Activated CD4-positive, alpha-beta T cell treated with anti-CD3 and anti-CD28 coated beads for 24 hours (primary cell): ENCODE data around the gene PRSS53.
"Not testable (repeated sequence)": the region's sequence is repeated elsewhere in the genome, so short reads cannot be mapped to it uniquely, and the experiment has no call there.

Experiments used
- DNase-seq, 2 donors: peaks; one replicate each; pipeline ENCODE4 v3.0.0-alpha.2; 2020; ENCODE audit warnings: low read depth in 2 of 2

Gene PRSS53

DNA sequence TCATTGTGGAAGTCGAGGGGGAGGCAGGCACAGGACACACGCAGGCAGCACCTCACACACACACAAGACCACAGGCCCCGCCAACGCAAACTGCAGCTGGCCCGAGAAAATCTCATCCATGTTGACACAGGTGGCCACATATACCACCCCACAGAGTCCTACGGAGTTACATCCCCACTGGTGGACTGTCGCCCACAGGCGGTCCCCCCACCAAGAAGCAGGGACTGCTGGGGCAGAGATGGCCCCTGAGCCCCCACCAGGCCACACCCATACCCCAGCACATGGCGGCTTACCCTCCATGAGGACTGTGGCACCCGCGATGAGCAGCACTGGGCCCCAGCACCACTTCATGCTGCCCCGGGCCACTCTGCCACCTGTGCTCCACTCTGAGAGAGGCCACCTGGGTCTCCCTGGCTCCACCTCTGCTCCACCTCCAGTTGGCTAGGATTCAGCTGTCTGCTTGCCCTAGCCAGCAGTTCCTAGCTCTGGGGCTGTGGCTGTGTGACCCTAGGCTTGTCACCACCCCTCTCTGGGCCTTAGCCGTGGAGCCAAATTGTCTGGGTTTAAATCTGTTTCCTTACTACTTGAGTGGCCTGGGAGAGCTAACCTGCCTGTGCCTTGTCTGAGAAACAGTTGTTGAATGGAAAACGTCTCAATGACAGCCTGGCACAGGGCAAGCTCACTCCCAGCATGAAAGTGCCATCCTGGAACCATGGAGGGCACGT lies at the start of gene PRSS53:
TSS of gene PRSS53 (minus strand) at position 485 of the 725 bp plus-strand sequence. CDS start at position 351, 134 bp downstream.
- DNase-seq: no peak

GRCh38 chr16:31136822-31137499 lies 48.2 kb upstream of the PRSS53 start:
- DNase-seq: not testable (repeated sequence)

DNA sequence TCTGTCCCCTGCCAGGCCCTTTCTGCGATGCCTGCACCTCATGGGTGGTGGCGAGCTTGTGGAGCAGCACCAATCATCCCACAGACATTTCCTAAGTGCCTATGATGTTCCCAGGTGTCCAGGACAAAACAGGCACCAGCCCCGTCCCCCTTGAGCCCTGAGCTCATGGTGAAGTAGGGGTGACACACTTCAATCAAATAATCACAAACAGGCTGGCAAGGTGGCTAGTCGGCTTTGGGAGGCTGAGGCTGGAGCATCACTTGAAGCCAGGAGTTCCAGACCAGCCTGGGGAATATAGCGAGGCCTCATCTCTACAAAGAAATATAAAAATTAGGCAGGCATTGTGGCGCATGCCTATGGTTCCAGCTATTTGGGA lies 47.5 kb upstream of the PRSS53 start:
- no peak for DNase-seq

- no peak for DNase-seq
Observed at GRCh38 chr16:31135535-31136286, 47.0 kb upstream of the PRSS53 start, which contains the start of gene PRSS8. Gene PRSS8, minus strand, starts transcription at chr16:31135727. Its CDS starts 229 bp downstream, at chr16:31135498.

GRCh38 chr16:31134625-31135534 lies 46.1 kb upstream of the PRSS53 start:
- DNase-seq: no peak

- DNase-seq: no peak
Observed at GRCh38 chr16:31134091-31134571, 45.4 kb upstream of the PRSS53 start.

DNA sequence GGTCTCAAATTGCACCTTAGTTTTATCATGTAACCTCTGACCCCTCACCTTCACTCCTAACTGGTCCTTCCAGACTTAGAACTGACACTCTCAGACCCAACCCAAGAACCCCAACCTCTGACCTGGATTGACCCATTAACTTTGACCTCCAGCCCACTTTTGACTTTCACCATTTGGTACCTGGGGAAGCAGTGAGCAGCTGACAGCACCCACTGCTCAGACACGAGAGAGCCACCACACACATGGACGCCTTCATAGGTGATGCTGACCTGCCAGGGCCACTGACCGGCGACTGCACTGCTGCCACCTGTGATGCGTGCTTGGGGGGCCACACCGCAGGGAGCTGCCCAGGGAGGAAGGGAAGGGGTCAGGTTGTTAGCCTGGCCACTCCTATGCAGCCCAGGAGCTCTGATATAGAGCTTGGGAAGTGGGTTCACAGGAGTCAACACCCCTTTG lies 44.3 kb upstream of the PRSS53 start:
- no peak for DNase-seq

GRCh38 chr16:31132303-31132979 lies 43.7 kb upstream of the PRSS53 start:
- DNase-seq: no peak

- no peak for DNase-seq
Observed at GRCh38 chr16:31131841-31132271, 43.1 kb upstream of the PRSS53 start.

DNA sequence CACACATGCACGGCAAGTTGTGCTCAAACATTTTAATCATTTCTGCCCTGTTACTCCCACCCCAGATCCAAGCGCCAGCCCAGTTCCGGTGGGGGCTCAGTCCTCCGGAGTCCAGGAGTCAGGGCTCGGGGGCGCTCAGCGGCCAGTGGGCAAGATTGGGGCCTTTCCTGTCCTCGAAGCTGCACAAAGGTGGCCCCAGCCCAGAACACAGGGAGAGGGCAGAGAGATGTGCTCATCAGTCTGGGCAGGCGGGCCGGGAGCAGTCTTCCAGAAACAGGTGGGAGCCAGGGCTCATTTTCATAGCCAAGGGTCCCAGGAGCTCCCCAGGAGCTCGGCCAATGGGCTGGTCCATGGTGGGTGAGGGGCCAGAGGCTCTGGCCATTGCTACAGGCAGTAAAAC lies 42.7 kb upstream of the PRSS53 start:
- DNase-seq: no peak

DNA sequence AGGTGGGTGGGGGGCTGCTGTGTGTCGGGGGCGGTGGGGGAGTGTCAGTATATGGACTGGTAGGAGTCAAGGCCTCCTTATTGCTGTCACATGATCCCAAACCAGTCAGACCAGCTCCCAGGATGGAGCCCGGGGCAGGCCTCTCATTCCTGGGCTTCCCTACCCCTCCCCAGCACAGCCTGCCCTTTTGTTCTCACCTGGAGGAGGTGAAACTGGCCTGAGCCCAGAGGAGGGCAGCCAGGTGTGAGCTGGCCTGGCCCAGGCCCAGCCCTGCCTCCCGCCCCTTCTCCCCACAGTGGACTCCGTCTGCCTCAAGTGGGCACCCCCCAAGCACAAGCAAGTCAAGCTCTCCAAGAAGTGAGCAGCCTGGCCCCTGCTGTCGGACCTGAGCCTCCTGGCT lies 42.2 kb upstream of the PRSS53 start:
- no peak for DNase-seq

DNA sequence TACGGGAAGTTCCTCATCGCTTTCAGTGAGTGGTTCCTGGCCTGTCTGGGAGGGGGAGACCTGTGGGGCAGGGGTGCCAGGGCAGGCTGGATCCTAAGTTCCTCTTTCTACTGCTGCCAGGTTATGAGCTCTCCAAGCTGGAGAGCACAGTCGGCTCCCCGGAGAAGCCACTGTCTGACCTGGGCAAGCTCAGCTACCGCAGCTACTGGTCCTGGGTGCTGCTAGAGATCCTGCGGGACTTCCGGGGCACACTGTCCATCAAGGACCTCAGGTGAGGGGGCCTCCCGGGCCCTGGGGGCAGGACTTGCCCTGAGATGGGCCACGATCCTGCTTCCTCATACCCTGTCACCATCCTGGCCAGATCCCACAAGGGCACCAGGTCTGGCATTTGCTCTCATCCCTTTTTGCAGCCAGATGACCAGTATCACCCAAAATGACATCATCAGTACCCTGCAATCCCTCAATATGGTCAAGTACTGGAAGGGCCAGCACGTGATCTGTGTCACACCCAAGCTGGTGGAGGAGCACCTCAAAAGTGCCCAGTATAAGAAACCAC lies 41.7 kb upstream of the PRSS53 start:
- DNase-seq: no peak

- no peak for DNase-seq
Observed at GRCh38 chr16:31129568-31130335, 41.0 kb upstream of the PRSS53 start.

GRCh38 chr16:31128711-31129567 lies 40.2 kb upstream of the PRSS53 start:
- no peak for DNase-seq

DNA sequence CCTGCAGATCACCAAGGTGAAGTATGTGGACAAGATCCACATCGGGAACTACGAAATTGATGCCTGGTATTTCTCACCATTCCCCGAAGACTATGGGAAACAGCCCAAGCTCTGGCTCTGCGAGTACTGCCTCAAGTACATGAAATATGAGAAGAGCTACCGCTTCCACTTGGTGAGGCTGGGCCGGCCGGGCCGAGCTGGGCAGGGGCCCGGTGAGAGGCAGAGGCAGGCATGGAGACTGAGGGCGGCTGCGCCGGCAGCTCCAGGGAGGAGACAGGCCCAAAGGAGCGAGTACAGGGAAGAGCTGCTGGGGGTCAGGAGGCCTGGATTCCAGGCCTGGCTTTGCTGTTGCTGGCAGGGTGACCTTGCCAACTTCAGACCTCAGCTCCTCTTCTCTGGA lies 38.4 kb upstream of the PRSS53 start:
- no peak for DNase-seq

DNA sequence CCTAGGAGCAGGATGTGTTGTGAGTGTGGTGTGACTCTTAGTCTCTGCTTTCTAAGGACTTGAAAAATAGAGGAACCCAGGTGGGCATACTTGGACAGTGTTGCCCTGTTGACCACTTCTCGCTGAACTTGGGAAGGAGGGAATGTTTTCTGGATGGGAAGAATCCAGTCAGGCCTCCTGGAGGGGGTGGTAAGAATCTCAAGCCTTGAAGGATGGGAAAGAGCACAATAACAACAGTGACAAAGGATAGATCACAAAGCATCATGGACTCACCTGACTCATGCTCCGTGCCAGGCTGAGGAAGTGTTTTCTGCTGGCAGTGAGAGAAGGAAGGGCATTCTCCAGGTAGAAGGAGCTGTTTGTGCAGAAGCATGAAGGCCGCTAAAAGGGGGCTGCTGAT lies 37.1 kb upstream of the PRSS53 start:
- DNase-seq: no peak

DNA sequence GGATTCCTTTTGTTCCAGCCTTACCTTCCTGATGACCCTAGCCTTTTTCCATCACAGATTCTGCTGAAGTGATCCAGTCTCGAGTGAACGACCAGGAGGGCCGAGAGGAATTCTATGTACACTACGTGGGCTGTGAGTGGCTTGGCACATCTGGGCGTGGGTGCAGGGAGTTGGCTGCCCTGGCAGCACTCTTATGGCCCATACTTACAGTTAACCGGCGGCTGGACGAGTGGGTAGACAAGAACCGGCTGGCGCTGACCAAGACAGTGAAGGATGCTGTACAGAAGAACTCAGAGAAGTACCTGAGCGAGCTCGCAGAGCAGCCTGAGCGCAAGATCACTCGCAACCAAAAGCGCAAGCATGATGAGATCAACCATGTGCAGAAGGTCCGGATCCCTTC lies 31.4 kb upstream of the PRSS53 start:
- DNase-seq: no peak
